SJCRH30 (cell line): ENCODE measurements around the gene ARL2BP. TPM values are rescaled to one million over a fixed set of nuclear protein-coding genes. Genes with fewer than 3 reads are reported as not detected.
"Not testable (repeated sequence)": the region's sequence is repeated elsewhere in the genome, so short reads cannot be mapped to it uniquely, and the experiment has no call there.

ENCODE experiments used
- DNase-seq, 2 experiments: peaks; one replicate each; pipeline ENCODE4 v3.0.0-alpha.2; 2015 to 2020
- H3K27ac ChIP-seq: fragments of 250-450 bp; sonication (Bioruptor Pico); 2 replicates; pipeline ENCODE4 v1.5.1; 2020; ENCODE audit warnings: mild to moderate bottlenecking, moderate library complexity
- H3K27me3 ChIP-seq: fragments of 250-450 bp; sonication (Bioruptor Pico); 2 replicates; pipeline ENCODE4 v1.5.1; 2020; ENCODE audit warnings: mild to moderate bottlenecking, moderate library complexity
- H3K36me3 ChIP-seq: fragments of 250-450 bp; sonication (Bioruptor Pico); 2 replicates; pipeline ENCODE4 v1.5.1; 2020; ENCODE audit warnings: mild to moderate bottlenecking, moderate library complexity
- H3K4me1 ChIP-seq: fragments of 250-450 bp; sonication (Bioruptor Pico); 2 replicates; pipeline ENCODE4 v1.5.1; 2020; ENCODE audit warnings: mild to moderate bottlenecking, moderate library complexity
- H3K4me3 ChIP-seq: fragments of 250-450 bp; sonication (Bioruptor Pico); 2 replicates; pipeline ENCODE4 v1.5.1; 2020; ENCODE audit warnings: mild to moderate bottlenecking, moderate library complexity
- H3K9me3 ChIP-seq: fragments of 250-450 bp; sonication (Bioruptor Pico); replicated peaks from 2 replicates; pipeline ENCODE4 v1.5.1; 2020; ENCODE audit warnings: mild to moderate bottlenecking, moderate library complexity
- total RNA-seq: library from RNA; depleted of rRNA; stranded (reverse); fragments of >200 nt; shearing (Covaris generic); gene quantifications from 2 replicates; pipeline ENCODE4 v1.2.3, GENCODE V29; 2014

ARL2BP gene
- total RNA-seq, 1 experiment from 2014 or later: 67.0 TPM

GRCh38 chr16:57264950-57265371 lies 19.9 kb downstream of the ARL2BP start:
- no peak overlapping the region for H3K4me3 ChIP-seq
- no peaks in the 10 kb centered on the region for H3K36me3 ChIP-seq
- no peak overlapping the region for H3K27ac ChIP-seq
- no peaks in the 10 kb centered on the region for H3K9me3 ChIP-seq
- H3K4me1 ChIP-seq: peaks cover 3% of the 10 kb centered on the region
- no peaks in the 10 kb centered on the region for H3K27me3 ChIP-seq
- DNase-seq: no peak

- no peaks in the 10 kb centered on the region for H3K36me3 ChIP-seq
- peaks cover 3% of the 10 kb centered on the region for H3K4me1 ChIP-seq
- DNase-seq: peak; percentile 51 to 60
- no peaks in the 10 kb centered on the region for H3K9me3 ChIP-seq
- no peaks in the 10 kb centered on the region for H3K27me3 ChIP-seq
- H3K4me3 ChIP-seq: peak overlapping the region; percentile 36
- H3K27ac ChIP-seq: no peak overlapping the region
Observed at GRCh38 chr16:57265850-57266530, 20.9 kb downstream of the ARL2BP start.

- DNase-seq: peak in 1 of 2 experiments; percentile 28
- Histone ChIP-seq H3K9me3 (no peaks in the 10 kb centered on the region), H3K4me3 (peak overlapping the region; percentile 36), H3K27me3 (no peaks in the 10 kb centered on the region), H3K4me1 (peaks cover 3% of the 10 kb centered on the region), H3K36me3 (no peaks in the 10 kb centered on the region), H3K27ac (no peak overlapping the region)
Observed at GRCh38 chr16:57266531-57267260, 21.6 kb downstream of the ARL2BP start.

GRCh38 chr16:57267343-57267742 lies 22.3 kb downstream of the ARL2BP start:
- H3K9me3 ChIP-seq, H3K4me3 ChIP-seq, H3K36me3 ChIP-seq, H3K4me1 ChIP-seq, H3K27me3 ChIP-seq, DNase-seq, H3K27ac ChIP-seq: not testable (repeated sequence)

- no peak overlapping the region for H3K27ac ChIP-seq
- H3K27me3 ChIP-seq: no peaks in the 10 kb centered on the region
- peak; percentile 65 to 72 for DNase-seq
- H3K36me3 ChIP-seq: no peaks in the 10 kb centered on the region
- H3K4me1 ChIP-seq: peaks cover 3% of the 10 kb centered on the region
- no peaks in the 10 kb centered on the region for H3K9me3 ChIP-seq
- H3K4me3 ChIP-seq: no peak overlapping the region
Observed at GRCh38 chr16:57268804-57269800, 24.0 kb downstream of the ARL2BP start.

GRCh38 chr16:57270221-57271062 lies 25.4 kb downstream of the ARL2BP start:
- DNase-seq: no peak
- peaks cover 3% of the 10 kb centered on the region for H3K4me1 ChIP-seq
- H3K36me3 ChIP-seq: no peaks in the 10 kb centered on the region
- no peak overlapping the region for H3K27ac ChIP-seq
- H3K4me3 ChIP-seq: no peak overlapping the region
- H3K9me3 ChIP-seq: no peaks in the 10 kb centered on the region
- H3K27me3 ChIP-seq: no peaks in the 10 kb centered on the region

GRCh38 chr16:57271063-57271345 lies 25.9 kb downstream of the ARL2BP start:
- no peak for DNase-seq
- peaks cover 3% of the 10 kb centered on the region for H3K4me1 ChIP-seq
- H3K4me3 ChIP-seq: no peak overlapping the region
- no peak overlapping the region for H3K27ac ChIP-seq
- no peaks in the 10 kb centered on the region for H3K27me3 ChIP-seq
- no peaks in the 10 kb centered on the region for H3K36me3 ChIP-seq
- no peaks in the 10 kb centered on the region for H3K9me3 ChIP-seq

- Histone ChIP-seq H3K4me3 (no peak overlapping the region), H3K4me1 (peaks cover 8% of the 10 kb centered on the region), H3K27me3 (no peaks in the 10 kb centered on the region), H3K36me3 (no peaks in the 10 kb centered on the region), H3K9me3 (no peaks in the 10 kb centered on the region), H3K27ac (no peak overlapping the region)
- no peak for DNase-seq
Observed at GRCh38 chr16:57271867-57272495, 26.9 kb downstream of the ARL2BP start.

GRCh38 chr16:57273359-57273758 lies 28.3 kb downstream of the ARL2BP start:
- DNase-seq: no peak
- Histone ChIP-seq H3K27me3 (no peaks in the 10 kb centered on the region), H3K27ac (no peak overlapping the region), H3K4me3 (no peak overlapping the region), H3K9me3 (no peaks in the 10 kb centered on the region), H3K36me3 (no peaks in the 10 kb centered on the region), H3K4me1 (peaks cover 22% of the 10 kb centered on the region)

GRCh38 chr16:57273826-57274225 lies 28.8 kb downstream of the ARL2BP start:
- no peak overlapping the region for H3K27ac ChIP-seq
- DNase-seq: no peak
- H3K36me3 ChIP-seq: no peaks in the 10 kb centered on the region
- H3K9me3 ChIP-seq: no peaks in the 10 kb centered on the region
- no peak overlapping the region for H3K4me3 ChIP-seq
- no peaks in the 10 kb centered on the region for H3K27me3 ChIP-seq
- H3K4me1 ChIP-seq: peaks cover 24% of the 10 kb centered on the region

- H3K4me3 ChIP-seq, DNase-seq, H3K36me3 ChIP-seq, H3K27ac ChIP-seq, H3K27me3 ChIP-seq, H3K9me3 ChIP-seq: not testable (repeated sequence)
- H3K4me1 ChIP-seq: peaks cover 21% of the 10 kb centered on the region
Observed at GRCh38 chr16:57275946-57276345, 30.9 kb downstream of the ARL2BP start.

GRCh38 chr16:57276596-57276995 lies 31.5 kb downstream of the ARL2BP start:
- Histone ChIP-seq H3K4me3 (no peak overlapping the region), H3K27ac (no peak overlapping the region; the same call in 1 of the 2 replicates), H3K36me3 (no peaks in the 10 kb centered on the region), H3K27me3 (no peaks in the 10 kb centered on the region), H3K4me1 (peaks cover 21% of the 10 kb centered on the region), H3K9me3 (no peaks in the 10 kb centered on the region)
- DNase-seq: peak in 1 of 2 experiments; percentile 29

GRCh38 chr16:57277586-57277985 lies 32.5 kb downstream of the ARL2BP start:
- peak; percentile 83 for DNase-seq
- H3K4me1 ChIP-seq: peaks cover 21% of the 10 kb centered on the region

GRCh38 chr16:57278494-57278893 lies 33.4 kb downstream of the ARL2BP start:
- no peak for DNase-seq
- Histone ChIP-seq H3K4me3 (no peak overlapping the region), H3K27me3 (peaks cover 10% of the 10 kb centered on the region; the same call in 1 of the 2 replicates)

More at GRCh38 chr16:57277586-57277985, 32.5 kb downstream of the ARL2BP start:
- Histone ChIP-seq H3K27ac (peak overlapping the region; percentile 5), H3K27me3 (peaks cover 3% of the 10 kb centered on the region; the same call in 1 of the 2 replicates), H3K4me3 (no peak overlapping the region), H3K36me3 (no peaks in the 10 kb centered on the region), H3K9me3 (no peaks in the 10 kb centered on the region)

More at GRCh38 chr16:57278494-57278893, 33.4 kb downstream of the ARL2BP start:
- no peaks in the 10 kb centered on the region for H3K9me3 ChIP-seq
- H3K4me1 ChIP-seq: peaks cover 21% of the 10 kb centered on the region
- no peak overlapping the region for H3K27ac ChIP-seq
- H3K36me3 ChIP-seq: no peaks in the 10 kb centered on the region
